ENCODE results near the gene MED8.
"Not testable (repeated sequence)": the region's sequence is repeated elsewhere in the genome, so short reads cannot be mapped to it uniquely, and the experiment has no call there.

Gene MED8

DNA sequence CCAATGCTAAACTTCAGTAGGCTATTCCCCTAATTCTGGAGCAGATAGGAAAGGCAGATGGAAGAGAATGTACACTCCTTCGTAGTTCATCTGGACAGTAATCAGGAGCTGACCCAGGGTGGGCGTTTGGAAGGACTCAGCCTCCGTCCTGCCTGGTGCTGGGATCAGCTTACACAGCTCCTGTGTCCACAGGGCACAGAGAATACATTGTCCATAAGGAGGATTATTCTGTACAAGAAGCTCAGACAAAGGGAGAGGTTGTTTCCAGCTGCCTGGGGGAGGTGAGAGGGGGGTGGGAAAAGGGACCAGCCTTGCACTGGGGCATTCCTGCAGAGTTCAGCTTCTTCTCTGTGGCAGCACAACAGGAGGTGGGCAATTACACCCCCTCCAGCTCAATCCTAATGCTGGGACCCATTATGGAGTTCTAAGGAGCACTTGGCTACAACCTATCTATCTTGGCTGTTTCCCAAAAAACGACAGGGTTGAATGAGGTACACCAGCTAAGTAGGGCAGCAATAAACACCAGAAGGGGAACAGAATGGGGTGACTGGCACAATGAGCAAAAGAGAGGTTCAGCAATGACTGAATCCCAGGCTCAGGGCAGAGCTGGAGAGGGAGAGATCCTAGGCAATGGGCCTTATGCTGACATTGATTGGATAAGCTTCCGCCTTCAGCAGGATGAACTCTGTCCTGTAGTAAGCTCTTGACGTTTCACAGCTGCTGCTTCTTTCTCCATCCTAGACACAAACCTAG, 7.4 kb downstream of the MED8 start:
- peak; percentile 19 for DNase-seq

DNA sequence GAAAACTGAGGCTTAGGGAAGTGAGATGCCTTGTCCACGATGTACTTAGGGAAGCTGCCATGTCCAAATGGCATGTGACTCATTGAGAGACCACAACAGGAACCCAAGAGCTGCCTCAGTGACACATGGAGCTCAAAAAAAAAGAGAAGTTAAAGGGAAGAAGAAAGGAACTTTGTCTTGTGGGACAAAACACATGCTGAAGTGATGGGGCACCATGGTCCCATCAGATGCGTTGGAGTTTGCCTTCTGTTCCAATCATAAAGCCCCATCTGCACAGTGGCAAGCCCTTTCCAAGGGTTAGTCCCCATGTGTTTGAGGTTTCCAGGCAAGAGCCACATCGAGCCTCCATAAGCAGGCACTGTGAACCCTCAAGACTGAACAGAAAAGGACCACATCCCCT, 8.0 kb downstream of the MED8 start:
- DNase-seq: no peak

DNA sequence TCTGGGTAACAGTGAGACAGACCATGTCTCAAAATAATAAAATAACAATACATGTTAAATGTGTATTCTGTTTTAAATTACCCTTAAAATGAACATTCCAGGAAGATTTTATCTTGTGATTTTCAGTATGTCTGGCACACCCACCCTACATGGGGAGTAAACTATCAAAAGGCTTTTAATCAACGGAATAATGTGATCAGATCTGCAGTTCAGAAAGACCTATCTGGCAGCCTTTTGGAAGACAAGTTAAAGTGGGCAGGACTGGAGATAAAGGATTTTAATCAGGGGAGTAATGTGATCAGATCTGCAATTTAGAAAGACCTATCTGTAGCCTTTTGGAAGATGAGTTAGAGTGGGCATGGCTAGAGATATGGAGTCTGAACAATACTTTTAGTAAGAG, 10.1 kb downstream of the MED8 start:
- no peak for DNase-seq

DNA sequence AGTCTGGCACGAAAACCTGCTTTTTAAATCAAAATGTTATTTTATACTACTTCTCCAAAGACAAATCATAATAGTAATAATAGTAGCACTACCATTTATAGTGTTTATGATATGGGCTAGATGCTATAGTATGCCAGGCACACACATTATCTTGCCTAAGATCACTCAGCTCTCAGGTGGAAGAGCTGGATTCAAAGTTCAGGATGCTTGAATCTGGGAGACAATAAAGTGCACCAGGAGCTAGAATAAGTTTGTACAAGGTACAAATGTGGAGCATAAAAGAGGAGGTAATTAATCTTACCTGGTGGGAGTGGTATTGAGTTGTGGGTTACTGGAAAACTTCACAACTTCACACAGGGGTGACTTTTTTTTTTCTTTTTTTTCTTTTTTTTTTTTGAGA, 11.8 kb downstream of the MED8 start:
- no peak for DNase-seq

DNA sequence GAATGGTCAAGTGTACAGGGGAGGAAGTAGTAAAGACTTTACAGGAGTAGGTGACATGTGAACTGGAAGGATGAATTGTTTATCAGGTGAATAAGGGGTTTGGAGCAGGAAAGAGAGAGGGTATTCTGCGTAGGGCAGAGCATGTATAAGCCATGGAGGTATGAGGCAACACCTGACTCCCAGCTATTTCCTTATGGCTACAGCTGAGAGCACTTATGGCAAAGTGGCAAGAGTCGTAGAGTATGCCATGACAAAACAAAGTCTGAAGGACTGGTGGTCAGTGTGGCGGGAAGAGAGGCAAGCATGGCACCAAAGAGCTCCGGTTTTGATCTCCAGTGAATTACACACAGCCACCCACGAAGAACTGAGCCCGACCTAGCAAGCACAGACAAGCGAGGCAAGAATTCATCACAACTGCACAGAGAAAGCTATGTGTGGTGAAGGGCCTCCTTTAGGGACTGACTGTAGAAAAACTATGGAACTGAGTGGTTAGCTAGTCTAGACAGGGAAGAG, 12.8 kb downstream of the MED8 start:
- no peak for DNase-seq

DNA sequence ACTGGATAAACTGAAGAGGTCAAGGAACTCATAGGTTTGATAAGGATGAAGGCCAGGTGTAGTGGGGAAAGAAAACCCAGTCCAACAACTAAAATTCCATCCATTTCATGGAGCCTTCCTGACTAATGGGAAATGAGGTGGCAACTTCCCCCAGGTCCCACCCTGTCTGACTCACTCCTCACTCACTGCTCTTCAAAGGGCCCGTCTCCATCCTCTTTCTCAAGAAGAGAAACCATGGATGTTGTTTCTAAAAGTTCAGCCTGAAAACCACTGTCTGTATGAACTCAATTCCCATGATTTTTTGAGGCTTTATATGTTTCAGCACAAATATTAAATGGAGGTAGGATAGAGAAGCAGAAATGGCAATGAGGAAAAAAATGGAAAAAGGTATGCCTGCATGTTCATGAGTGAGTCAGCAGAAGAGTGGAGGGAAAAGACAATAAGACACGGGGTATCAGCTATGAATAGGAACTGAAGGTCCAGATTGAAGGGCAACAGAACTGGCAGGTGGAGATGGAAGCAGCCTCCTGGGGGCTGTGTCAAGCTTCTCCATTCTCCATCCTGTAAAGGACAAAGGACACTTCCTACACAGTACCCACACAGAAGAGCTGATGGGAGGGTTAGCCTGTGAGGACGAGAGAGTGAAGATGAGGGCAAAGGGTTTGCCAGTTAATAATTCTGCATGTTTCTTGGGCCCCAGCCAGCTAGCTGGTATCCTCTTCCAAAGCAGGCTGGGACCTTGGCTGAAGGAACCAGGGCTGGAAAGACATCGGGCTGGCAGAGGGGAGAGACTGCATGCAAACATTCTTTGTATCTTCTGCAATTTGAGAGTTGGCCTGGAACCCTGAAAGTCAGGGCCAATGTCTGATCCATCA, 16.3 kb downstream of the MED8 start:
- no peak for DNase-seq

DNA sequence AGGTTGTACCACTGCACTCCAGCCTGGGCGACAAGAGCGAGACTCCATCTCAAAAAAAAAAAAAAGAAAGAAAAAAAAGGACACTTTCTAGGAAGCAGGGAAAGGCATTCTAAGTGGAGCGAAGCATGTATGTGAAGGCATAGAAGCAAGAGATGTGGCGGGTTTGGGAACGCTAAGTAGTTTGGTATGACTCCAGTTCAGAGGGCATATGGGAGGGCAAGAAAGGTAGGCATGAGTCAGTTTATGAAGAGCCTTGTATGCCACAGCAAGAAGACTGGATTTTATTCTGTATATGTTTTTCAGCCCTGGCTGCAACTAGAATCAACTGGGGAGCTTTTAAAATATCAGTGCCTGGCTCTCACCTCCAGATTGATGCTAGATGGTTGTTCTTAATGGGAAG, 17.4 kb downstream of the MED8 start:
- no peak for DNase-seq

DNA sequence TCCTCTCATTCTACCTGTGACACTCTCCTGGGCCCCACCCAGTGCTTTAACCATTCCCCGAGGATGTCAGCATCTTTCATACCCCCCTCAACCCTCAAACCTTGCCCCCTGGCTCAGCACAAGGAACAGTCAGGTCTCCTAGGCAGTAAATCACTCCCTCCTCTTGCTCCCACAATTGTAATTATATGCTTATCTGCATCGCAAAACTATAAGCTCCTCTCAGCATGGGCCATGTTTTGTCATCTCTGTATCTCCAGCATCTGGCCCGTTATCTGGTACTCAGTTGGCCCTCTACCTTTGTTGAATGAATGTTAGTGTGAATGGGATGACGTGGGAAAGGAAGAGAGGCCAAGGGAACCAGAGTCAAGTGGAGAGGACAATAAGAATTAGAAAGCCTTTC, 19.0 kb downstream of the MED8 start:
- DNase-seq: no peak

DNA sequence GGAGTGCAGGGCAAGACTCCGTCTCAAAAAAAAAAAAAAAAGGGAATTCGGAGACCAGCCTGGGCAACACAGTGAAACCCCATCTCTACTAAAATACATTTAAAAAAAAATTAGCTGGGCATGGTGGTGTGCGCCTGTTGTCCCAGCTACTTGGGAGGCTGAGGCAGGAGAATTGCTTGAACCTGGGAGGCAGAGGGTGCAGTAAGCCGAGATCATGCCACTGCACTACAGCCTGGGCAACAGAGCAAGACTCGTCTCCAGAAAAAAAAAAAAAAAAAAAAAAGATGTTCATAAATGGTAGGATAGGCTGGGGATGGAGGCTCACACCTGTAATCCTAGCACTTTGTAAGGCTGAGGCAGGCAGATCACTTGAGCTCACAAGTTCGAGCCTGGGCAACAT, 19.8 kb downstream of the MED8 start:
- not testable (repeated sequence) for DNase-seq

DNA sequence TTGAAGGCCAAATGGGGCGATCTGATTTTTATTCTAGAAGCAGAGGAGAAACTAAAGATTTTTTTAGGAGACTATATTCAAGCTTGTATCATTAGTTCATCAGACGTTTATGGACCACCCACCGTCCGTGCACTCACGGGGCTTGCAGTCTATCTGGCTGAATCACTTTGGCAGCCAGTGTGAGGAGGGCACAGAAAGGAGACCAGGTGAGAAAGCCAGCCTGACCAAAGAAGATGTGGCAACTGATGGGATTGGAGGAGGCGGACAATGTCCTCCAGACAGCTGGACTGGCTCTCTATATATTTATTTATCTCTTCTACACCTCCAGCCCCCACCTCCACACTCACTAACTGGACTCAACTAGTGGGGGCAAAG, 21.0 kb downstream of the MED8 start:
- no peak for DNase-seq

DNA sequence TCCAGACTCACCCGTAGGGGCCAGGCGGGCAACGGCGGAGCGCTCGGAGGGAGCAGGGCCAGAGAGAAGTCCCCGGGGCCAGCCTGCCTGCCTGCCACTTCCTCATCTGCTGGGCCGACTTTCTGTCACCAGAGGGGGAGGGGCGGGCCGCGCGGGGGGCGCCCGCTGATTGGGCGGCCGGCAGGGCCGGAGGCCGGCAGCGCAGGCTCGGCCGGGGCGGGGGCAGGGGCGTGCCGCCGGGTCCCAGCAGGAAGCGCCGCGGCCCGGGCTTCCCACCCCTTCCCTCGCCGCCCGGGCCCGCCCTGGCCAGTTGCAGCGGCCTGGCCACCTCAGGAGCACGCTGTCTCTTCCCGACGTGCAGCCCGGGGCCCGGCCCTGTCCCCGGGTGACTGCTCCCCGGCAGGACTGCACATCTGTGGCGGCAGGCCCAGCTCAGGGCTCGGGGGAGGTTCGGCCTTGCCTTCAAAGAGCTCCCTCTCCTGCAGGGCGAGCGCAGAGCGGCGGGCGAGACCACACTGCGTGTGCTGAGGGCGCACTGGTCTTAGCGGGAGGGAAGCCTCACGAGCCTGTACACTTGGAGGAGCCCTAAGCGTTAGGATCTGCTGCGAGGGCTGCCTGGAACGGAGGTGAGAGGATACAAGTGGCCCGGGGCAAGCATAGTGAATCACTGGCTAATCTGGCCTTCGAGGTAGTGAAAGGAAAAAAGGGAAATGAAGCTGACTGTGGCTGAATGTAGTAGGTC, 21.5 kb downstream of the MED8 start, which contains the start of gene ELOVL1:
ELOVL1 (minus strand) TSS at position 108 of the 742 bp plus-strand sequence. CDS start 2,402 bp downstream, outside the sequence.
- DNase-seq: peak; percentile 94

DNA sequence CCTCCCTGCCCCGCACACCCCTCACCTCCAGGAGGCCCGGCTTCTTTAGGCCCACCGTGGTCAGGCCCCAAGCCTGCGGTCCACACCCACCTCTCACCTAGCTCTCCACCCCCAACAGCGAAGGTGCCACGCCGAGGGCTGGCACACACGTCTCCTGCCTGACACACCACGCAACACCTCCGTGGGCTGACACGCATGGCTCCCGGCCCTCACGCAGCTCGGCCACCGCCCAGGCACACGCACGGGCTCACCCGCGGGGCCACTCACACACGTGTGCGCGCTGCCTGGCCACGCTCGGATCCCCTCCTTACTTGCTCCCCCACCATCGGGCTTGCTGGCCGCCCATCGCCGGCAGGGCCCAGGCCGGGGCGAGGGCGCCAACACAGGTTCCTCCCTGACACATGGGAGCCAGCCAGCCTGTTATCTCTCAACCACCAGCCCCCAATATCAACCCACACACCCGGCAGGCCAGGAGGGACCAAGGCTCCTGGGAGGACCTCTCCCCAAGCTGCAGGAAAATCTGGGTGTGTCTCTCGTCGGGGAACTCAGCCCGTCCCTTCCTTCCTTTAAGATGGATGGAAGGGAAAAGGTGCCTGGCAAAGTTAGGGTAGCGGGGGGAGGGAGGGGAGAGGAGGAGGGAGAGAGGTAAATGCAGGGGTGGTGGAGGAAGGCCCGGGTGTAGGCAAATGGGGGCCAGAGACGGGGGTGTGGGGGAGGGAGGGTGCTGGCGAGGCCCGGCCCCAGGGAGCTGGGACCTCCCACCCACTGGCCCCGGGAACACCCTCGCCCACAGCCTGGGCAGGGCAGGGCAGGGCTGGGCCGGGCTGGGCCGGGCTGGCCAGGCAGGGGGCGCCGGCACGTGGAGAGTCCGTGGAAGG, 22.3 kb downstream of the MED8 start:
- DNase-seq: peak; percentile 42

DNA sequence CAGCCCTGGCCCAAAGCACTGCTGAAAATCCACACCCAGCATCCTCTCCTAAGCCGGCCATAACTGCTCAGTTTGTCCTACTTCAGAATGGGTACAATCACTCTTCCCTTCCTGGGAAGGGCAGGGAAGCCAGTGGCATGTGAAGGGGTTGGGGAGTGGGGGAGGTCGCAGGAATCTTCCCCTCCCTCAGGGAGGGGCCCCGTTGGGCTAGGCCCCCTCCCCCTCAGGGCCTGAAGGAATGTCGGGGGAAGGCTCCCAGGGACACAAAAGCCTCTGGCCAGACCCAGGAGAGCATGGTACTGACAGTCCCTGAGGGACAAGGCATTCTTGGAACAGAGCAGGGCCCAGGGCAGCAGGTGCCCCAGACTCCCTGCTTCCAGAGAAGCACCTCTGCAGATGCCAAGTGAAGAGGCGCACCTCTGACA, 23.0 kb downstream of the MED8 start:
- DNase-seq: no peak

DNA sequence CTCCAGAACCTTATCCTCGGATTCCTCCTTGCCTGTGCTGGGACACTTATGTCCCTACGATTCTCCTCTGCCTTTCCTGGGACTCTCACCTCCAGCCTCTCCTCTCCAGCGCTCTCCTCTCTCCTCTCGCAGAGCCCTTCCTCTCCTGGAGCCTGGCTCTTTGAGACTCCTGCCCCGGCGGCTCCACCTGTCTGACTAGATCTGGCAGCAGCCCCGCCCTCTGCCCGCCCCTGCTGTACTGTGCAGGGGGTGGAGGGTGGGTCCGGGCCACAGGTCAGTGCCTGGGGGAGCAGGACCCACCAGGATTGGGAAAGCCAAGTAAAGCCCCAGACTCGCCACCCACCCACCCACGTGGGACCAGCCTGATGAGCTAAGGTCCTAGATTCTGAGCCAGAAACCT, 23.4 kb downstream of the MED8 start:
- no peak for DNase-seq

DNA sequence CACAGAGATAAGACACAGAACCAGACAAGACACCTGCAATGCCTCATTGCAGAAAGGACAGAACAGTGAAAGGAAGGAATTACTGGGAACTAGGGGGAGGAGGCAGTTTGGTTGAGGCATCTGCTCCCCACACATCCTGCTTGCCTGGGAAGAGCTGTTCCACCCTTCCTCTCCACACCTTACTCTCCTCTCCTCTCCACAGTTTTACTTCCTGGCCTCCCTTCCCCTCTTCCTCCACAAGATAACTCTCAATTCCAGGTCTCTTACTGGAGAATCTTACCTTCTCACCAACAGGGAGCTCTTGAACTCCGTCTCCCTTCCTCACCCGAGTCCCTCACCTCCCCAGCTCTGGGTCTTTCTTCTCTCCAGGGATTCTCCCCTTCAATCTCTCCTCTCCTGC, 23.9 kb downstream of the MED8 start:
- DNase-seq: no peak

DNA sequence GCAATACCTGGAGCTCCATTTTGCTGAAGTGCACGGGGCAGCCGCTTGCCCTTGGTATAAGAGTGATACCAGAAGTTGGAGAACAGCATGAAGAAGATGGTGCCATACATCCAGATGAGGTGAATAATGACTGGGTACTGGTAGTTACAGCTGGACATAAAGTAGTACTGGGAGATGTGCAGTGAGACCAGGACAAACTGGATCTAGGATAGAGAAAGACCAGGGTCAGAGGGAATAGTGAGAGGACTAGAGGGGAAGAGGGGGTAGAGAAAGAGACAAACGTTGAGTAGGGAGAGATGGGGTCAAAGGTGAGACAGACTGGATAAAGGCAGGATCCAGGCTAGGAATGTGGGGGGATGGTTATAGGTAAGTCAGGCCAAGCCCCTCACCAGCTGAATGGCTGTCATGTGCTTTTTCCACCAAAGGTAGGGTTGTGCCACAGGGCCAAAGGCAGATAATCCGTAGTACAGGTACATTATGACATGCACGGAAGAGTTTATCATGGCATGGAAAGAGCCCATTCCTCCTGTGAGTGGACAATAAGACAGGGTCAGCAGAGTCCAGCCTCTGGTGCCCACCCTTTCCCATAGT, 25.6 kb downstream of the MED8 start:
- DNase-seq: no peak

DNA sequence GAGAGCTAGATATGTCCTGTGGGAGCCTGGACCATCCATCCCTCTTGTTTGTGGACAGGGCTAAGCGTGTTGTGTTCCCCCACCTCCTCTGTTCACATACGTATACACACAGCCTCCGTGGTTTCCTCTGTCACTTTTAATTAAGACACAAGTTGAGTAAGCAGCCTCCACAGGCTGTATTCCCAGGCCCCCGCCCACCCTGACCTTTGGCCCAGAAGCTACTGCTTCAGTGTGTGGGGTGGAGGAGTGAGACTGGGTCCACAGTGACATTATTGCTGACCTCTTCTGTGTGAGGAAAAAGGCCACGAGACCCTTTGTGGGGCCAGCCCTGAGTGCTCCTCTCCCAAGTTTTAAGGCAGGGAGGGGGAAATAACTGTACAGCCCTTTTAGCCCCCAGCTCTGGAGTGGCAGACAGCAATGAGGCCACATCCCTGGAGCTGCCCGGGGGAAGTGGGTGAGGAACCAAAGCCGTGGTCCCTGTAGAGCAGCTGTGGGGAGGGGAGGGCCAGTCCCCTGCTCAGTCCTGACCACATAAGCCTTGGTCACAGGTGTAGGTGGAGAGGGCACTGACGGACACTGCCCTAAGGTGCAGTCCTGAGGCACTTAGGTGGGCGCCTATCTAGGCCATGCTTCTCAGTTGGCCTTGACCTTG, 26.2 kb downstream of the MED8 start:
- peak; percentile 53 for DNase-seq

DNA sequence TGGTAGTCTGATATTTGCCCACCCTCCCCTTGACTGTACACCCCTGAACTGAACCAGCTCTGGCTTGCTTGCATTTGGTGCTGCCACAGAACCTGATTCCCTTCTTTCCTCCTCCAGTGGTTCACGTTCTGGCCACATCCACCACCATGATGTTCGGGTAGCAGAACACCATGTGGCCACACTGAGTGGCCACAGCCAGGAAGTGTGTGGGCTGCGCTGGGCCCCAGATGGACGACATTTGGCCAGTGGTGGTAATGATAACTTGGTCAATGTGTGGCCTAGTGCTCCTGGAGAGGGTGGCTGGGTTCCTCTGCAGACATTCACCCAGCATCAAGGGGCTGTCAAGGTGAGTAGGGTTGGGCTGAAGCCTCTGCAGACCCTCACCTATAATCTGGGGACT, 29.0 kb downstream of the MED8 start:
- DNase-seq: no peak

DNA sequence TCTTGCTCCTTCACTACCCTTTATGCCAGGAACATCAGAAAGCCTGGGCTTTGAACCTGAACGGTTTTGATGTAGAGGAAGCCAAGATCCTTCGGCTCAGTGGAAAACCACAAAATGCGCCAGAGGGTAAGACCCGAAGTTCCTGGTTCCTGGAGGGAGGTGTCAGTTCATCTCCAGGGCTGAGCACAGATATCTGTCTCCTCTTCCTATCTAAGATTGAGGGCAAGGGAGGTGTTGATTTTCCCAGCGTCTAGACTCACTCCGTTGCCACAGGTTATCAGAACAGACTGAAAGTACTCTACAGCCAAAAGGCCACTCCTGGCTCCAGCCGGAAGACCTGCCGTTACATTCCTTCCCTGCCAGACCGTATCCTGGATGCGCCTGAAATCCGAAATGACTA, 29.9 kb downstream of the MED8 start:
- no peak for DNase-seq

DNA sequence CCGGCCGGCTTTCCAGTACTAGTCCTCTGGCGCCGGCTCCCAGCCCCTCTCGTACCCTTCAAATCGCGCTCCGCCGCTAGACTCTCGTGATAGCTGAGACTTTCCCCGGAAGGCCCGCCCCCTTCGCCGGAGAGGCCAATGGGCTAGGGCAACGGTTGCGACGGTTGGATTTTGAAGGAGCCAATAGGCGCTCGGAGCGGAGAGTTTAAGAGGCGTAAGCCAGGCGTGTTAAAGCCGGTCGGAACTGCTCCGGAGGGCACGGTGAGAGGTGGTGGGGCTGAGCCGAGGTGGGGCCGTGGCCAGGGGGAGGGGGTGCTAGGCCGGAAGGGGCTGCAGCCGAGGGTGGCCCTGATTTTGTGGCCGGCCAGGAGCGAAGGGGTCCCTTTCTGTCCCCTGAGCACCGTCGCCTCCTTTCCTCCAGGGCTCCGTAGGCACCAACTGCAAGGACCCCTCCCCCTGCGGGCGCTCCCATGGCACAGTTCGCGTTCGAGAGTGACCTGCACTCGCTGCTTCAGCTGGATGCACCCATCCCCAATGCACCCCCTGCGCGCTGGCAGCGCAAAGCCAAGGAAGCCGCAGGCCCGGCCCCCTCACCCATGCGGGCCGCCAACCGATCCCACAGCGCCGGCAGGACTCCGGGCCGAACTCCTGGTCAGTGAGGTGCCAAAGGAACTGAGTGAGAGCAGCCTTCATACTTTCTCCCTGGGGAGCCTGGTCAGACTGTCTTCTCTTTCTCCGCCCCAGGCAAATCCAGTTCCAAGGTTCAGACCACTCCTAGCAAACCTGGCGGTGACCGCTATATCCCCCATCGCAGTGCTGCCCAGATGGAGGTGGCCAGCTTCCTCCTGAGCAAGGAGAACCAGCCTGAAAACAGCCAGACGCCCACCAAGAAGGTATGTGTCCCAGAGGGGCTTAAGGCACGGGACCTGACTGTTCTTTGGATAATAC, 30.6 kb downstream of the MED8 start, which contains the start of gene CDC20:
CDC20 (plus strand) TSS at position 236 of the 948 bp plus-strand sequence; CDS start at position 471, 235 bp downstream.
- DNase-seq: peak; percentile 99
